NCI-H446 treated with DMSO at 0.1 percent for 48 hours (cell line): Measurements from ENCODE around the gene MT1F.
A peak's percentile ranks its signal among the peaks of the same experiment; 100 is the strongest.
"Not testable (repeated sequence)": the region's sequence is repeated elsewhere in the genome, so short reads cannot be mapped to it uniquely, and the experiment has no call there.

Experiments used
- DNase-seq: peaks from one replicate; lab custom pipeline; 2025; lab: John Stamatoyannopoulos, UW

Gene MT1F

GRCh38 chr16:56645311-56645710 lies 12.4 kb upstream of the MT1F start:
- no peak for DNase-seq

- no peak for DNase-seq
Measured at GRCh38 chr16:56645838-56646237, 11.9 kb upstream of the MT1F start.

GRCh38 chr16:56647641-56648431 lies 9.9 kb upstream of the MT1F start:
- DNase-seq: no peak

- DNase-seq: no peak
Measured at GRCh38 chr16:56649271-56649670, 8.5 kb upstream of the MT1F start.

GRCh38 chr16:56649820-56650219 lies 7.9 kb upstream of the MT1F start:
- DNase-seq: no peak

- no peak for DNase-seq
Measured at GRCh38 chr16:56651586-56651985, 6.2 kb upstream of the MT1F start, which contains the start of gene MT1B. Gene MT1B, plus strand, starts transcription at chr16:56651886. Its CDS starts 68 bp downstream, at chr16:56651954.

- DNase-seq: no peak
Measured at GRCh38 chr16:56652600-56652999, 5.2 kb upstream of the MT1F start.

- no peak for DNase-seq
Measured at GRCh38 chr16:56653218-56653617, 4.5 kb upstream of the MT1F start.

- no peak for DNase-seq
Measured at GRCh38 chr16:56658327-56658875, 642 bp downstream of the MT1F start.

- DNase-seq: no peak
Measured at GRCh38 chr16:56662357-56663354, 4.9 kb downstream of the MT1F start.

GRCh38 chr16:56664506-56664905 lies 6.7 kb downstream of the MT1F start:
- DNase-seq: no peak

GRCh38 chr16:56665286-56666261 lies 7.8 kb downstream of the MT1F start:
- not testable (repeated sequence) for DNase-seq

- DNase-seq: no peak
Measured at GRCh38 chr16:56667581-56668571, 10.1 kb downstream of the MT1F start, which contains the start of gene MT1G. Gene MT1G, minus strand, starts transcription at chr16:56668065. Its CDS starts 72 bp downstream, at chr16:56667993.

GRCh38 chr16:56669005-56669839 lies 11.5 kb downstream of the MT1F start, which contains the start of gene MT1H:
Gene MT1H, plus strand, starts transcription at chr16:56669814. Its CDS starts 71 bp downstream, at chr16:56669885.
- DNase-seq: no peak

- no peak for DNase-seq
Measured at GRCh38 chr16:56669840-56670619, 12.3 kb downstream of the MT1F start.

- no peak for DNase-seq
Measured at GRCh38 chr16:56670620-56670934, 12.8 kb downstream of the MT1F start.

- peak; percentile 11 for DNase-seq
Measured at GRCh38 chr16:56671691-56672090, 13.9 kb downstream of the MT1F start.

- not testable (repeated sequence) for DNase-seq
Measured at GRCh38 chr16:56672171-56672570, 14.4 kb downstream of the MT1F start.
